Suprapubic skin (tissue), 3 donors: Measurements from ENCODE around the gene PLAAT4.

Experiments used
- POLR2A ChIP-seq, 2 donors: fragments of 450-650 bp; IDR thresholded peaks; one replicate each; pipeline ENCODE4 v1.6.1; 2017; ENCODE audit warnings: antibody characterized with exemption in 2 of 2, mild to moderate bottlenecking in 2 of 2, moderate library complexity in 2 of 2
- TF ChIP-seq, protein P1 (sequence below), 2 donors: fragments of 200-600 bp in 1 of 2; fragments of 450-650 bp in 1 of 2; sonication (generic) in 1 of 2; IDR thresholded peaks; one replicate each; pipeline ENCODE4 v1.5.1; 2016 to 2019; ENCODE audit warnings: antibody characterized with exemption in 2 of 2, mild to moderate bottlenecking in 1 of 2, moderate library complexity in 1 of 2

DNA sequence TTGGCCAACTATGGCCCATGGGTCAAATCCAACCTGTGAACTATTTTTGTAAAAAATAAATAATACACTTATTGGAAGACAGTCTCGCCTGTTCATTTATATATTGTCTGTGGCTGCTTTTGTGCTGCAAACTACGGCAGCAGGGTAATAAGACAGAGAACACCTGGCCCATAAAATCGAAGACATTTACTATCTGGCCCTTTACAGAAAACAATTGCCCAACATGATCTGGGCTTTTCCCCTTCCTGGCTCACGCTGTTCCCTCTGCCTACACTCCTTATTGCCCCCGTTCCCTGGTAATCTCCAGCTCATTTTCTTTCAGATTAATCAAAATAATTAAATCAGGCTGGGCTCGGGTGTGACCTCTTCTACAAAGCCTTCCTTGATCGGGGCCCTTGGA lies 21.0 kb downstream of the PLAAT4 start:
- TF ChIP-seq, protein P1, sequence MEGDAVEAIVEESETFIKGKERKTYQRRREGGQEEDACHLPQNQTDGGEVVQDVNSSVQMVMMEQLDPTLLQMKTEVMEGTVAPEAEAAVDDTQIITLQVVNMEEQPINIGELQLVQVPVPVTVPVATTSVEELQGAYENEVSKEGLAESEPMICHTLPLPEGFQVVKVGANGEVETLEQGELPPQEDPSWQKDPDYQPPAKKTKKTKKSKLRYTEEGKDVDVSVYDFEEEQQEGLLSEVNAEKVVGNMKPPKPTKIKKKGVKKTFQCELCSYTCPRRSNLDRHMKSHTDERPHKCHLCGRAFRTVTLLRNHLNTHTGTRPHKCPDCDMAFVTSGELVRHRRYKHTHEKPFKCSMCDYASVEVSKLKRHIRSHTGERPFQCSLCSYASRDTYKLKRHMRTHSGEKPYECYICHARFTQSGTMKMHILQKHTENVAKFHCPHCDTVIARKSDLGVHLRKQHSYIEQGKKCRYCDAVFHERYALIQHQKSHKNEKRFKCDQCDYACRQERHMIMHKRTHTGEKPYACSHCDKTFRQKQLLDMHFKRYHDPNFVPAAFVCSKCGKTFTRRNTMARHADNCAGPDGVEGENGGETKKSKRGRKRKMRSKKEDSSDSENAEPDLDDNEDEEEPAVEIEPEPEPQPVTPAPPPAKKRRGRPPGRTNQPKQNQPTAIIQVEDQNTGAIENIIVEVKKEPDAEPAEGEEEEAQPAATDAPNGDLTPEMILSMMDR (IDR thresholded peaks at IDR 0.05) = no peak
- no peak for TF ChIP-seq POLR2A (IDR thresholded peaks at IDR 0.05)
